Eye (tissue), 1 donor: ENCODE data around the gene ADAM33.

Experiments
- DNase-seq: peaks from one replicate; pipeline ENCODE4 v3.0.0-alpha.2; 2015

The ADAM33 gene

GRCh38 chr20:3661814-3662665 lies 19.8 kb downstream of the ADAM33 start:
- no peak for DNase-seq

GRCh38 chr20:3661060-3661813 lies 20.6 kb downstream of the ADAM33 start:
- no peak for DNase-seq

- DNase-seq, result no peak
Measured at GRCh38 chr20:3660262-3661059, 21.3 kb downstream of the ADAM33 start.

- DNase-seq, result no peak
Measured at GRCh38 chr20:3659492-3660261, 22.1 kb downstream of the ADAM33 start.

GRCh38 chr20:3658716-3659491 lies 22.9 kb downstream of the ADAM33 start:
- peak; percentile 67 for DNase-seq

- DNase-seq, result no peak
Measured at GRCh38 chr20:3658019-3658715, 23.6 kb downstream of the ADAM33 start.

- no peak for DNase-seq
Measured at GRCh38 chr20:3655131-3655405, 26.7 kb downstream of the ADAM33 start.

GRCh38 chr20:3654326-3655130 lies 27.3 kb downstream of the ADAM33 start:
- peak; percentile 51 for DNase-seq

GRCh38 chr20:3653921-3654320 lies 27.9 kb downstream of the ADAM33 start:
- no peak for DNase-seq

- DNase-seq, result no peak
Measured at GRCh38 chr20:3652676-3653596, 28.9 kb downstream of the ADAM33 start.

- no peak for DNase-seq
Measured at GRCh38 chr20:3652221-3652620, 29.6 kb downstream of the ADAM33 start.

GRCh38 chr20:3651204-3651962 lies 30.4 kb downstream of the ADAM33 start:
- no peak for DNase-seq

GRCh38 chr20:3648951-3649350 lies 32.9 kb downstream of the ADAM33 start:
- no peak for DNase-seq

- DNase-seq, result no peak
Measured at GRCh38 chr20:3647473-3647872, 34.3 kb downstream of the ADAM33 start.

GRCh38 chr20:3646651-3647050 lies 35.2 kb downstream of the ADAM33 start:
- DNase-seq, result no peak

GRCh38 chr20:3646067-3646440 lies 35.8 kb downstream of the ADAM33 start:
- DNase-seq, result no peak

- no peak for DNase-seq
Measured at GRCh38 chr20:3645309-3646066, 36.3 kb downstream of the ADAM33 start.

GRCh38 chr20:3640259-3640658 lies 41.6 kb downstream of the ADAM33 start:
- no peak for DNase-seq
